HepG2 (cell line): ENCODE results near the gene KCTD14. TPM values are rescaled to one million over a fixed set of nuclear protein-coding genes. Genes with fewer than 3 reads are reported as not detected.

Experiments used
- KDM1A ChIP-seq: IDR thresholded peaks from 2 replicates; pipeline ENCODE4 v1.6.1; 2016; ENCODE audit warnings: missing compliant biosample characterization
- PAX8 ChIP-seq: sonication (generic); formaldehyde crosslinking; IDR thresholded peaks from 2 replicates; pipeline ENCODE4 v1.8.0; 2022; ENCODE audit warnings: mild to moderate bottlenecking, missing genetic modification reagents, borderline replicate concordance
- PHF20 ChIP-seq: sonication (generic); formaldehyde crosslinking; IDR thresholded peaks from 2 replicates; pipeline ENCODE4 v1.5.0; 2020; ENCODE audit warnings: mild to moderate bottlenecking, missing genetic modification reagents
- REPIN1 ChIP-seq: sonication (generic); formaldehyde crosslinking; IDR thresholded peaks from 2 replicates; pipeline ENCODE4 v1.8.0; 2022; ENCODE audit warnings: missing genetic modification reagents, low read depth, mild to moderate bottlenecking, borderline replicate concordance
- STAG1 ChIP-seq: sonication (generic); formaldehyde crosslinking; IDR thresholded peaks from 2 replicates; pipeline ENCODE4 v1.4.0; 2020; ENCODE audit warnings: missing genetic modification reagents
- U2AF2 ChIP-seq: fragments of 200-400 bp; formaldehyde crosslinking; IDR thresholded peaks from 2 replicates; pipeline ENCODE4 v1.6.1; 2017; ENCODE audit warnings: low read depth, mild to moderate bottlenecking, low read length
- ZMAT3 ChIP-seq: sonication (generic); formaldehyde crosslinking; conservative IDR thresholded peaks from 2 replicates; pipeline ENCODE4 v1.7.0; 2021; ENCODE audit warnings: missing genetic modification reagents
- ZNF143 ChIP-seq: sonication (generic); formaldehyde crosslinking; IDR thresholded peaks from 2 replicates; pipeline ENCODE4 v1.4.0; 2020; ENCODE audit warnings: missing genetic modification reagents
- ZNF232 ChIP-seq: sonication (generic); formaldehyde crosslinking; IDR thresholded peaks from 2 replicates; pipeline ENCODE4 v1.4.0; 2020; ENCODE audit warnings: missing genetic modification reagents, borderline replicate concordance
- ZNF274 ChIP-seq: sonication (generic); formaldehyde crosslinking; IDR thresholded peaks from 2 replicates; pipeline ENCODE4 v1.5.1; 2020; ENCODE audit warnings: mild to moderate bottlenecking, missing genetic modification reagents
- ZNF430 ChIP-seq: sonication (generic); formaldehyde crosslinking; IDR thresholded peaks from 2 replicates; pipeline ENCODE4 v1.9.0; 2021; ENCODE audit warnings: mild to moderate bottlenecking, missing genetic modification reagents
- ZNF615 ChIP-seq: sonication (generic); formaldehyde crosslinking; IDR thresholded peaks from 2 replicates; pipeline ENCODE4 v1.5.0; 2020; ENCODE audit warnings: mild to moderate bottlenecking, missing genetic modification reagents, borderline replicate concordance
- ZNF768 ChIP-seq: sonication (generic); formaldehyde crosslinking; IDR thresholded peaks from 2 replicates; pipeline ENCODE4 v1.4.0; 2020; ENCODE audit warnings: missing genetic modification reagents
- polyA plus RNA-seq, 8 experiments: library from polyadenylated mRNA; depleted of rRNA in 3 of 8; stranded (reverse) in 7 of 8; unstranded in 1 of 8; fragments of >200 nt; fragmentation: Illumina TruSeq in 4 of 8; extraction: Trizol in 4 of 8; gene quantifications; 2 replicates each; pipeline versions ENCODE4 v1.2.1 to v1.2.3, GENCODE V29; 2011 to 2016; ENCODE audit warnings: low read depth in 4 of 8, missing spikeins in 1 of 8, mixed read lengths in 1 of 8; ENCODE audit not compliant: insufficient read depth in 1 of 8
- total RNA-seq, 5 experiments: library from RNA; depleted of rRNA; stranded (reverse); fragments of >200 nt; fragmentation: Illumina TruSeq; extraction: Trizol; gene quantifications; 2 replicates each; pipeline ENCODE4 v1.2.3, GENCODE V29; 2016; ENCODE audit warnings: low read depth in 1 of 5
- TF ChIP-seq, protein P1 (sequence below), 2 experiments: fragments of 450-650 bp in 1 of 2; sonication (generic) in 1 of 2; formaldehyde crosslinking in 1 of 2; IDR thresholded peaks; 2 replicates each; pipeline versions ENCODE4 v1.6.1 to v1.8.0; 2016 to 2022; ENCODE audit warnings: antibody characterized with exemption in 1 of 2, mild to moderate bottlenecking in 1 of 2, missing genetic modification reagents in 1 of 2
- TF ChIP-seq, protein P2 (sequence below): sonication (generic); formaldehyde crosslinking; IDR thresholded peaks from 2 replicates; pipeline ENCODE4 v1.9.0; 2021; ENCODE audit warnings: missing genetic modification reagents, mild to moderate bottlenecking, borderline replicate concordance
- TF ChIP-seq, protein P3 (sequence below): IDR thresholded peaks from 2 replicates; pipeline ENCODE4 v1.6.1; 2018; ENCODE audit warnings: missing genetic modification reagents
- TF ChIP-seq, protein P4 (sequence below): sonication (generic); formaldehyde crosslinking; IDR thresholded peaks from 2 replicates; pipeline ENCODE4 v1.8.1; 2023; ENCODE audit warnings: missing genetic modification reagents, inconsistent platforms, borderline replicate concordance

The KCTD14 gene
- total and polyA plus RNA-seq, 2 of the 13 experiments (the other 11 are each of a cell fraction or from before 2014, with no cell fraction given), result 10.3 to 15.6 TPM

DNA sequence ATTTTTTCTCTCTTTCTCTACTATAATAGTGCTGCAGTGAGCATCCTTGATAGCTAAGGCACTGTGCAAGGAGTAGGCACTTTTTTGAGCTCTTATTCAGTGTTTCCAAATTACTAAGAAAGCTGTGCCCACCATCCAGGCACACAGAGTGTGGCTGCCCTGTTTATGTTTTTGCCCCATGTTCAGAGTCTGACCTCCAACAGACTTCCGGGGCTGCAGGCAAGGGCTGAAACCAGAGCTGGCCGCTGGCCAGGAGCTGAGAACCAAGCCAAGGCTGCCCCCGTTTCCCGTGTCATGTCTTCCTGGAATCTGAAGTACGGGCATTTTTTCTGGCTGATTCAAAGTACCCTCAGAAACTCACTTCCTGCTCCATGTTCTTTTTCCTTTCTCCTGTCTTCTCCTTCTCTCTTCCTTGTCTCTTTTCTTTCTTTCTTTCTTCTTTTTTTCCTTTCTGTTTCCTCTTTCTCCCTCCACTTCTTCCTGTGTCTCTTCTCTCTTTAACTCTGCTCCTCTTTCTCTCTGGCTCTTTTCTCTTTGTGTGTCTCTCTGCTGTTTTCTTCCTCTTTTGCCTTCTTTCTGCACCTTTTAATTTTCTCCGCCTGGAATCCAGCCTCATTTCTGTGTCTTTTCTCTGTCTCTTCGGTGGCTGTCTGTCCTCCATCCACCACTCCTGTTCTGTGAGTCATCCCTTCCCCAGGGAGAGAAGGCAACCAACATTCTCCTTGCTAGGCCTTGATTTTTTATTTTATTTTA is 17.0 kb upstream of the KCTD14 start (continued):
- TF ChIP-seq, protein P1, sequence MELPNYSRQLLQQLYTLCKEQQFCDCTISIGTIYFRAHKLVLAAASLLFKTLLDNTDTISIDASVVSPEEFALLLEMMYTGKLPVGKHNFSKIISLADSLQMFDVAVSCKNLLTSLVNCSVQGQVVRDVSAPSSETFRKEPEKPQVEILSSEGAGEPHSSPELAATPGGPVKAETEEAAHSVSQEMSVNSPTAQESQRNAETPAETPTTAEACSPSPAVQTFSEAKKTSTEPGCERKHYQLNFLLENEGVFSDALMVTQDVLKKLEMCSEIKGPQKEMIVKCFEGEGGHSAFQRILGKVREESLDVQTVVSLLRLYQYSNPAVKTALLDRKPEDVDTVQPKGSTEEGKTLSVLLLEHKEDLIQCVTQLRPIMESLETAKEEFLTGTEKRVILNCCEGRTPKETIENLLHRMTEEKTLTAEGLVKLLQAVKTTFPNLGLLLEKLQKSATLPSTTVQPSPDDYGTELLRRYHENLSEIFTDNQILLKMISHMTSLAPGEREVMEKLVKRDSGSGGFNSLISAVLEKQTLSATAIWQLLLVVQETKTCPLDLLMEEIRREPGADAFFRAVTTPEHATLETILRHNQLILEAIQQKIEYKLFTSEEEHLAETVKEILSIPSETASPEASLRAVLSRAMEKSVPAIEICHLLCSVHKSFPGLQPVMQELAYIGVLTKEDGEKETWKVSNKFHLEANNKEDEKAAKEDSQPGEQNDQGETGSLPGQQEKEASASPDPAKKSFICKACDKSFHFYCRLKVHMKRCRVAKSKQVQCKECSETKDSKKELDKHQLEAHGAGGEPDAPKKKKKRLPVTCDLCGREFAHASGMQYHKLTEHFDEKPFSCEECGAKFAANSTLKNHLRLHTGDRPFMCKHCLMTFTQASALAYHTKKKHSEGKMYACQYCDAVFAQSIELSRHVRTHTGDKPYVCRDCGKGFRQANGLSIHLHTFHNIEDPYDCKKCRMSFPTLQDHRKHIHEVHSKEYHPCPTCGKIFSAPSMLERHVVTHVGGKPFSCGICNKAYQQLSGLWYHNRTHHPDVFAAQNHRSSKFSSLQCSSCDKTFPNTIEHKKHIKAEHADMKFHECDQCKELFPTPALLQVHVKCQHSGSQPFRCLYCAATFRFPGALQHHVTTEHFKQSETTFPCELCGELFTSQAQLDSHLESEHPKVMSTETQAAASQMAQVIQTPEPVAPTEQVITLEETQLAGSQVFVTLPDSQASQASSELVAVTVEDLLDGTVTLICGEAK (IDR thresholded peaks at IDR 0.05), result no peak
- TF ChIP-seq, protein P1 (CRISPR knock-in tag; IDR thresholded peaks at IDR 0.05), result no peak
- TF ChIP-seq ZNF768 (CRISPR knock-in tag), result 0 out of 2 replicates have a peak, but pooled peaks have one; percentile 36
- TF ChIP-seq ZNF232 (CRISPR knock-in tag), result no peak
- no peak; the same call in 1 of the 2 replicates for TF ChIP-seq ZNF615 (CRISPR knock-in tag)
- no peak for TF ChIP-seq U2AF2
- 0 out of 2 replicates have a peak, but pooled peaks have one; percentile 31 for TF ChIP-seq ZNF430 (CRISPR knock-in tag)
- TF ChIP-seq REPIN1, result no peak
- TF ChIP-seq PHF20, result peak; percentile 54; the same call in 1 of the 2 replicates
- TF ChIP-seq, protein P2, sequence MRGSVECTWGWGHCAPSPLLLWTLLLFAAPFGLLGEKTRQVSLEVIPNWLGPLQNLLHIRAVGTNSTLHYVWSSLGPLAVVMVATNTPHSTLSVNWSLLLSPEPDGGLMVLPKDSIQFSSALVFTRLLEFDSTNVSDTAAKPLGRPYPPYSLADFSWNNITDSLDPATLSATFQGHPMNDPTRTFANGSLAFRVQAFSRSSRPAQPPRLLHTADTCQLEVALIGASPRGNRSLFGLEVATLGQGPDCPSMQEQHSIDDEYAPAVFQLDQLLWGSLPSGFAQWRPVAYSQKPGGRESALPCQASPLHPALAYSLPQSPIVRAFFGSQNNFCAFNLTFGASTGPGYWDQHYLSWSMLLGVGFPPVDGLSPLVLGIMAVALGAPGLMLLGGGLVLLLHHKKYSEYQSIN (CRISPR knock-in tag), result no peak
- TF ChIP-seq, protein P3, sequence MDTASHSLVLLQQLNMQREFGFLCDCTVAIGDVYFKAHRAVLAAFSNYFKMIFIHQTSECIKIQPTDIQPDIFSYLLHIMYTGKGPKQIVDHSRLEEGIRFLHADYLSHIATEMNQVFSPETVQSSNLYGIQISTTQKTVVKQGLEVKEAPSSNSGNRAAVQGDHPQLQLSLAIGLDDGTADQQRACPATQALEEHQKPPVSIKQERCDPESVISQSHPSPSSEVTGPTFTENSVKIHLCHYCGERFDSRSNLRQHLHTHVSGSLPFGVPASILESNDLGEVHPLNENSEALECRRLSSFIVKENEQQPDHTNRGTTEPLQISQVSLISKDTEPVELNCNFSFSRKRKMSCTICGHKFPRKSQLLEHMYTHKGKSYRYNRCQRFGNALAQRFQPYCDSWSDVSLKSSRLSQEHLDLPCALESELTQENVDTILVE (CRISPR knock-in tag), result no peak
- no peak for TF ChIP-seq ZNF143
- TF ChIP-seq ZNF274 (CRISPR knock-in tag), result no peak
- TF ChIP-seq STAG1 (CRISPR knock-in tag), result no peak
- no peak for TF ChIP-seq PAX8 (CRISPR knock-in tag)
- no peak for TF ChIP-seq KDM1A
- TF ChIP-seq, protein P4, sequence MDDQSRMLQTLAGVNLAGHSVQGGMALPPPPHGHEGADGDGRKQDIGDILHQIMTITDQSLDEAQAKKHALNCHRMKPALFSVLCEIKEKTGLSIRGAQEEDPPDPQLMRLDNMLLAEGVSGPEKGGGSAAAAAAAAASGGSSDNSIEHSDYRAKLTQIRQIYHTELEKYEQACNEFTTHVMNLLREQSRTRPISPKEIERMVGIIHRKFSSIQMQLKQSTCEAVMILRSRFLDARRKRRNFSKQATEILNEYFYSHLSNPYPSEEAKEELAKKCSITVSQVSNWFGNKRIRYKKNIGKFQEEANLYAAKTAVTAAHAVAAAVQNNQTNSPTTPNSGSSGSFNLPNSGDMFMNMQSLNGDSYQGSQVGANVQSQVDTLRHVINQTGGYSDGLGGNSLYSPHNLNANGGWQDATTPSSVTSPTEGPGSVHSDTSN, result no peak
- TF ChIP-seq ZMAT3 (CRISPR knock-in tag), result no peak
